Endothelial cell of umbilical vein (primary cell): ENCODE data around the gene KANSL1. TPM values are rescaled to one million over a fixed set of nuclear protein-coding genes. Genes with fewer than 3 reads are reported as not detected.

Experiments
- BruUV-seq: library from RNA; stranded (reverse); fragments of 400-500 nt; replicated peaks from 2 replicates; lab custom pipeline; 2021; lab: Mats Ljungman, UMichigan
- CTCF ChIA-PET: fragments of 300-600, 350-600 bp; sonication (Branson Sonifier 250); formaldehyde crosslinking; loops from one replicate; lab custom pipeline; 2021; ENCODE audit warnings: antibody characterized with exemption, inconsistent platforms; lab: Charles Lee
- POLR2A ChIA-PET: fragments of 300-600, 350-600 bp; sonication (Branson Sonifier 250); formaldehyde crosslinking; loops from one replicate; lab custom pipeline; 2021; ENCODE audit warnings: antibody characterized with exemption, inconsistent platforms; lab: Charles Lee
- DNase-seq: peaks from one replicate; pipeline ENCODE4 v3.0.0-alpha.2; 2011; ENCODE audit warnings: low read depth, low spot score
- FAIRE-seq: peaks from 2 replicates; lab custom pipeline; 2011; peaks lifted over from hg19 to GRCh38; lab: Jason Lieb, UNC
- H2AFZ ChIP-seq: 2 replicates; pipeline ENCODE4 v1.6.0; 2012; ENCODE audit warnings: low read depth, low read length, control low read depth, inconsistent platforms
- H3K27ac ChIP-seq: 2 replicates; pipeline ENCODE4 v1.5.1; 2011; ENCODE audit warnings: low read depth, mild to moderate bottlenecking, control low read depth, low read length, moderate library complexity; ENCODE audit not compliant: insufficient read depth
- H3K27me3 ChIP-seq, 2 experiments: 2 replicates each; pipeline versions ENCODE4 v1.6.0 to v1.6.1; 2011; ENCODE audit warnings: low read length in 2 of 2, mixed read lengths in 1 of 2; ENCODE audit not compliant: control insufficient read depth in 2 of 2, insufficient read depth in 2 of 2
- H3K36me3 ChIP-seq, 2 experiments: 2 replicates in 1 of 2; 3 replicates in 1 of 2; pipeline ENCODE4 v1.5.1; 2011; ENCODE audit warnings: low read length in 2 of 2, mild to moderate bottlenecking in 1 of 2, moderate library complexity in 1 of 2; ENCODE audit not compliant: control insufficient read depth in 2 of 2, insufficient read depth in 2 of 2; ENCODE audit errors: extremely low read depth in 1 of 2
- H3K4me1 ChIP-seq: 3 replicates; pipeline ENCODE4 v1.5.1; 2011; ENCODE audit warnings: mild to moderate bottlenecking, low read length; ENCODE audit not compliant: control insufficient read depth, insufficient read depth; ENCODE audit errors: extremely low read depth
- H3K4me2 ChIP-seq: 2 replicates; pipeline ENCODE4 v1.6.1; 2011; ENCODE audit warnings: low read length, control low read depth, mixed read lengths; ENCODE audit not compliant: insufficient read depth
- H3K4me3 ChIP-seq, 3 experiments: fragments of 200-600 bp in 1 of 3; sonication (generic), shearing (Covaris generic) in 1 of 3; replicated peaks in 1 of 3; 2 replicates each; pipeline ENCODE4 v1.5.1; 2011 to 2016; ENCODE audit warnings: control low read depth in 3 of 3, low read length in 3 of 3, mild to moderate bottlenecking in 2 of 3, inconsistent platforms in 1 of 3, low read depth in 1 of 3, moderate library complexity in 1 of 3; ENCODE audit not compliant: insufficient read depth in 1 of 3
- H3K79me2 ChIP-seq: 2 replicates; pipeline ENCODE4 v1.6.0; 2012; ENCODE audit warnings: low read length, inconsistent platforms; ENCODE audit not compliant: control insufficient read depth, insufficient read depth
- H3K9ac ChIP-seq: replicated peaks from 2 replicates; pipeline ENCODE3; 2011; ENCODE audit warnings: low read length, control low read depth; ENCODE audit not compliant: insufficient read depth; ENCODE audit errors: extremely low read depth
- H3K9me1 ChIP-seq: replicated peaks from 3 replicates; pipeline ENCODE4 v1.6.0; 2011; ENCODE audit warnings: mild to moderate bottlenecking, low read length; ENCODE audit not compliant: control insufficient read depth, insufficient read depth; ENCODE audit errors: extremely low read depth
- H3K9me3 ChIP-seq: replicated peaks from 2 replicates; pipeline ENCODE4 v1.5.1; 2012; ENCODE audit warnings: low read length, inconsistent platforms; ENCODE audit not compliant: control insufficient read depth, insufficient read depth
- H4K20me1 ChIP-seq: replicated peaks from 2 replicates; pipeline ENCODE3; 2011; ENCODE audit warnings: mild to moderate bottlenecking, low read length; ENCODE audit not compliant: control insufficient read depth, insufficient read depth; ENCODE audit errors: extremely low read depth
- EZH2 ChIP-seq: IDR thresholded peaks from 2 replicates; pipeline ENCODE4 v1.6.1; 2012; ENCODE audit warnings: borderline replicate concordance, low read depth, mild to moderate bottlenecking, moderate library complexity, low read length, inconsistent platforms; ENCODE audit not compliant: severe bottlenecking
- JUN ChIP-seq: IDR thresholded peaks from 2 replicates; pipeline ENCODE4 v1.6.1; 2011; ENCODE audit warnings: borderline replicate concordance, low read depth; ENCODE audit not compliant: insufficient read length, insufficient read depth
- MYC ChIP-seq: IDR thresholded peaks from one replicate; pipeline ENCODE4 v1.6.1; 2011; ENCODE audit warnings: mild to moderate bottlenecking, low read depth, low read length
- POLR2AphosphoS5 ChIP-seq: IDR thresholded peaks from 2 replicates; pipeline ENCODE4 v1.6.1; 2012; ENCODE audit warnings: low read depth, mild to moderate bottlenecking, control low read depth, low read length, moderate library complexity; ENCODE audit not compliant: insufficient read depth
- dilution Hi-C: fragments of 300-500 bp; cut with MboI; formaldehyde crosslinking; loops from one replicate; pipeline ENCODE4 v1.15.0; 2019; ENCODE audit warnings: low sequenced_read_pairs; ENCODE audit not compliant: extremely low pct_ligation_motif_present
- intact Hi-C: fragments of 100-400 bp; cut with micrococcal nuclease; formaldehyde crosslinking; loops from one replicate; pipeline ENCODE4 v1.10.0; 2022
- polyA plus RNA-seq, 4 experiments: library from polyadenylated mRNA; depleted of rRNA in 3 of 4; stranded (reverse) in 3 of 4; unstranded in 1 of 4; fragments of >200 nt; gene quantifications; 2 replicates each; pipeline versions ENCODE4 v1.2.1 to v1.2.3, GENCODE V29; 2011 to 2012; ENCODE audit warnings: missing spikeins in 1 of 4
- total RNA-seq: library from RNA; stranded (reverse); gene quantifications from 2 replicates; pipeline ENCODE4 v1.2.3, GENCODE V29; 2021
- TF ChIP-seq, protein P1 (sequence below): IDR thresholded peaks from 2 replicates; pipeline ENCODE4 v1.6.1; 2011; ENCODE audit not compliant: insufficient read depth, insufficient read length
- TF ChIP-seq, protein P2 (sequence below), 2 donors: IDR thresholded peaks; 1 replicate in 1 of 2; 2 replicates in 1 of 2; pipeline ENCODE4 v1.5.1; 2011; ENCODE audit warnings: low read length in 2 of 2, mild to moderate bottlenecking in 2 of 2, moderate library complexity in 2 of 2, control low read depth in 1 of 2, inconsistent platforms in 1 of 2, low read depth in 1 of 2; ENCODE audit not compliant: insufficient read depth in 1 of 2; ENCODE audit errors: extremely low read depth in 1 of 2

Gene KANSL1
- total and polyA plus RNA-seq, 2 donors (not counting 3 experiments of a cell fraction or from before 2014, with no cell fraction given) = 29.1 to 74.0 TPM

DNA sequence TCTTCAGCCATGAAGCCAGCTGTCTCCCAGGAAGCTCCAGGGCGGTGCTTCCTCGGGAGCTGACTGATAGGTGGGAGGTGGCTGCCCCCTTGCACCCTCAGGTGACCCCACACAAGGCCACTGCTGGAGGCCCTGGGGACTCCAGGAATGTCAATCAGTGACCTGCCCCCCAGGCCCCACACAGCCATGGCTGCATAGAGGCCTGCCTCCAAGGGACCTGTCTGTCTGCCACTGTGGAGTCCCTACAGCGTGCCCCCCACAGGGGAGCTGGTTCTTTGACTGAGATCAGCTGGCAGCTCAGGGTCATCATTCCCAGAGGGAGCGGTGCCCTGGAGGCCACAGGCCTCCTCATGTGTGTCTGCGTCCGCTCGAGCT lies 180.1 kb downstream of the KANSL1 start:
- no peak for FAIRE-seq
- POLR2A ChIA-PET = no interaction called here

More for the DNA sequence above, 180.1 kb downstream of the KANSL1 start:
- peaks cover 0 to 2% of the 10 kb centered on the region in 2 experiments for H3K27me3 ChIP-seq
- no peak overlapping the region for H3K9ac ChIP-seq
- TF ChIP-seq, protein P1, sequence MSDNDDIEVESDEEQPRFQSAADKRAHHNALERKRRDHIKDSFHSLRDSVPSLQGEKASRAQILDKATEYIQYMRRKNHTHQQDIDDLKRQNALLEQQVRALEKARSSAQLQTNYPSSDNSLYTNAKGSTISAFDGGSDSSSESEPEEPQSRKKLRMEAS = no peak
- TF ChIP-seq EZH2 = no peak
- TF ChIP-seq, protein P2, sequence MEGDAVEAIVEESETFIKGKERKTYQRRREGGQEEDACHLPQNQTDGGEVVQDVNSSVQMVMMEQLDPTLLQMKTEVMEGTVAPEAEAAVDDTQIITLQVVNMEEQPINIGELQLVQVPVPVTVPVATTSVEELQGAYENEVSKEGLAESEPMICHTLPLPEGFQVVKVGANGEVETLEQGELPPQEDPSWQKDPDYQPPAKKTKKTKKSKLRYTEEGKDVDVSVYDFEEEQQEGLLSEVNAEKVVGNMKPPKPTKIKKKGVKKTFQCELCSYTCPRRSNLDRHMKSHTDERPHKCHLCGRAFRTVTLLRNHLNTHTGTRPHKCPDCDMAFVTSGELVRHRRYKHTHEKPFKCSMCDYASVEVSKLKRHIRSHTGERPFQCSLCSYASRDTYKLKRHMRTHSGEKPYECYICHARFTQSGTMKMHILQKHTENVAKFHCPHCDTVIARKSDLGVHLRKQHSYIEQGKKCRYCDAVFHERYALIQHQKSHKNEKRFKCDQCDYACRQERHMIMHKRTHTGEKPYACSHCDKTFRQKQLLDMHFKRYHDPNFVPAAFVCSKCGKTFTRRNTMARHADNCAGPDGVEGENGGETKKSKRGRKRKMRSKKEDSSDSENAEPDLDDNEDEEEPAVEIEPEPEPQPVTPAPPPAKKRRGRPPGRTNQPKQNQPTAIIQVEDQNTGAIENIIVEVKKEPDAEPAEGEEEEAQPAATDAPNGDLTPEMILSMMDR (IDR thresholded peaks at IDR 0.05; ENCODE audit: extremely low read depth in 1 of 2, insufficient read depth in 1 of 2, low read depth in 1 of 2, low read length in 2 of 2) = no peak
- TF ChIP-seq POLR2AphosphoS5 = no peak
- no peak for TF ChIP-seq JUN
- no peak for TF ChIP-seq MYC
- no TSS peak for BruUV-seq
- no peaks in the 10 kb centered on the region for H4K20me1 ChIP-seq
- H3K36me3 ChIP-seq = no peaks in the 10 kb centered on the region
- intact Hi-C loops (no loop called here), dilution Hi-C loops (no loop called here)
- no peak overlapping the region for H3K4me3 ChIP-seq
- H3K27ac ChIP-seq = no peak overlapping the region
- H2AFZ ChIP-seq = no peak overlapping the region
- CTCF ChIA-PET = interaction anchor here (1.5 kb wide), 1 partner anchor 200 kb away, joined by 4 read pairs; no protein-coding TSS in a partner anchor
- no peaks in the 10 kb centered on the region for H3K9me1 ChIP-seq
- no peaks in the 10 kb centered on the region for H3K9me3 ChIP-seq
- H3K79me2 ChIP-seq = no peaks in the 10 kb centered on the region
- DNase-seq = no peak
- H3K4me2 ChIP-seq = no peak overlapping the region
- H3K4me1 ChIP-seq = no peaks in the 10 kb centered on the region
